Coronary artery (tissue), 2 donors: ENCODE measurements around the gene RERE.

Experiments used
- DNase-seq: peaks from one replicate; pipeline ENCODE4 v3.0.0-alpha.2; 2017; ENCODE audit warnings: low spot score
- H3K27ac ChIP-seq, 2 donors: fragments of 200-600 bp; sonication (generic); one replicate each; pipeline ENCODE4 v1.5.1; 2016 to 2019
- H3K4me3 ChIP-seq: fragments of 200-600 bp; sonication (generic); 2 replicates; pipeline ENCODE4 v1.5.1; 2016; ENCODE audit warnings: mild to moderate bottlenecking, moderate library complexity
- CTCF ChIP-seq: fragments of 200-600 bp; sonication (generic); IDR thresholded peaks from one replicate; pipeline ENCODE4 v1.5.1; 2019; ENCODE audit warnings: antibody characterized with exemption

The RERE gene

GRCh38 chr1:8317647-8318381, 499.6 kb downstream of the RERE start, which contains the start of gene SLC45A1:
Gene SLC45A1, plus strand, starts transcription at chr1:8318114. Its CDS starts 6,216 bp downstream, at chr1:8324330.
- Histone ChIP-seq H3K27ac (peak within 1 kb of the TSS; percentile 51 to 58), H3K4me3 (peak within 1 kb of the TSS; percentile 80)
- no peak for DNase-seq
- TF ChIP-seq CTCF = no peak

- no peak for DNase-seq
- Histone ChIP-seq H3K27ac (no peak overlapping the region), H3K4me3 (no peak overlapping the region)
- TF ChIP-seq CTCF = no peak
Measured at GRCh38 chr1:8315573-8316475, 501.6 kb downstream of the RERE start.

GRCh38 chr1:8314346-8315280, 502.8 kb downstream of the RERE start:
- Histone ChIP-seq H3K27ac (no peak overlapping the region), H3K4me3 (no peak overlapping the region)
- no peak for DNase-seq
- peak; percentile 63 for TF ChIP-seq CTCF

- Histone ChIP-seq H3K4me3 (no peak overlapping the region), H3K27ac (no peak overlapping the region)
- DNase-seq = no peak
- no peak for TF ChIP-seq CTCF
Measured at GRCh38 chr1:8313231-8313630, 504.2 kb downstream of the RERE start.

GRCh38 chr1:8312235-8313218, 504.9 kb downstream of the RERE start:
- H3K4me3 ChIP-seq = no peak overlapping the region
- no peak for TF ChIP-seq CTCF
- peak overlapping the region; percentile 15 to 39 for H3K27ac ChIP-seq
- no peak for DNase-seq
